Omental fat pad (tissue), 4 donors: ENCODE data around the gene PPFIBP1. TPM values are rescaled to one million over a fixed set of nuclear protein-coding genes. Genes with fewer than 3 reads are reported as not detected.

ENCODE experiments used
- ATAC-seq: fragments of 150-250 bp; one replicate; pipeline ENCODE4 v1.9.1; 2016; ENCODE audit warnings: mild to moderate bottlenecking, moderate library complexity; ENCODE audit not compliant: low FRiP score
- DNase-seq: peaks from one replicate; pipeline ENCODE4 v3.0.0-alpha.2; 2019; ENCODE audit warnings: low spot score
- CTCF ChIP-seq, 3 donors: fragments of 450-650 bp; IDR thresholded peaks; one replicate each; pipeline ENCODE4 v1.5.1; 2016 to 2017; ENCODE audit warnings: antibody characterized with exemption in 3 of 3, mild to moderate bottlenecking in 3 of 3, moderate library complexity in 2 of 3
- total RNA-seq, 4 donors: library from RNA; depleted of rRNA; stranded (reverse); fragments of >200 nt; gene quantifications; one replicate each; pipeline ENCODE4 v1.1.0, GENCODE V29; 2016

PPFIBP1 gene
- 100 to 1,000 TPM in 1 of 4 donors, 10 to 100 TPM in 3; 40.2 to 164 (median 56.5) TPM for total RNA-seq

GRCh38 chr12:27523642-27524493, at the start of gene PPFIBP1:
Gene PPFIBP1 (plus strand): TSS chr12:27524206. CDS start chr12:27633397, 109,191 bp downstream.
- TF ChIP-seq CTCF (IDR thresholded peaks at IDR 0.05) = no peak
- ATAC-seq (peak; percentile 96), DNase-seq (peak; percentile 97)

- DNase-seq (no peak), ATAC-seq (no peak)
- TF ChIP-seq CTCF (IDR thresholded peaks at IDR 0.05) = no peak
Measured at GRCh38 chr12:27474344-27474743, 49.7 kb upstream of the PPFIBP1 start.

- DNase-seq (no peak), ATAC-seq (no peak)
- TF ChIP-seq CTCF (IDR thresholded peaks at IDR 0.05) = no peak
Measured at GRCh38 chr12:27477049-27477448, 47.0 kb upstream of the PPFIBP1 start.

- no peak for TF ChIP-seq CTCF (IDR thresholded peaks at IDR 0.05)
- no peak for DNase-seq
- no peak for ATAC-seq
Measured at GRCh38 chr12:27478949-27479348, 45.1 kb upstream of the PPFIBP1 start.

- no peak for TF ChIP-seq CTCF (IDR thresholded peaks at IDR 0.05)
- ATAC-seq (no peak), DNase-seq (no peak)
Measured at GRCh38 chr12:27480016-27480415, 44.0 kb upstream of the PPFIBP1 start.

- no peak for TF ChIP-seq CTCF (IDR thresholded peaks at IDR 0.05)
- no peak for DNase-seq
- ATAC-seq = no peak
Measured at GRCh38 chr12:27486961-27487360, 37.0 kb upstream of the PPFIBP1 start.

- DNase-seq (no peak), ATAC-seq (no peak)
- no peak for TF ChIP-seq CTCF (IDR thresholded peaks at IDR 0.05)
Measured at GRCh38 chr12:27488479-27488878, 35.5 kb upstream of the PPFIBP1 start.
